ENCODE results near the gene SLC25A39.

SLC25A39 gene

DNA sequence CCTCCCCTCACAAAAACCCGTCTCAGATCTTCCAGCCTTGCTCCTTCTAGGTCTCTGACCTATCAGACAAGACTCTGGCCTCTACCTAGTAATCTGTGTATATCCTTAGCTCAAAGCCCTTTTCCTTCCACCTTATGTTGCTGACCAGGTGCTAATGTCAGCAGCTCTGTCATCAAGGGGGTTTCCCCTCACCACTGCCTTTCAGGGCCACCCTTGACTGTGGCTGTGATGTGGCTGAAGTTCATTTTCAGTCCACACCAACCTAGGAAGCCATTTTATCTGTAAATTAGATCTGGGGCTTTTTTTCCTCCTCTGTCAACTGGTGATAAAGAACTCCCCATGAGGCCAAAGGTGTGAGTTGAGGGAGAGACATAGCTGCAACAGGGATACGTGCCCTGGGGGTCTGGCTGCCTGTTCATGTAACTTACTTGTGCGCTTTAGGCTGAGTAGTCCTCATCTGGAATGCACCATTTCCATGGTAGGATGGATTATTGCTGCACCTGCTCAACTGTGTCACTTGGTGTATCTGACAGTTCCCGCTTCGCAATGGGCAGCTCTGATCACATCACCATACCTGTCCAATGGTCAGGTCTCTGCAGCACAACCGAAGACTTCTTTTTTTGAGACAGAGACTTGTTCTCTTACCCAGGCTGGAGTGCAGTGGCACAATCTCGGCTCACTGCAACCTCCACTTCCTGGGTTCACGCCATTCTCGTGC lies 31.0 kb downstream of the SLC25A39 start:
- Histone ChIP-seq H3K9me3 (ENCODE audit: control insufficient read depth, insufficient read depth, low read length) (no peaks in the 10 kb centered on the region), H3K4me1 (ENCODE audit: control insufficient read depth, insufficient read depth, low read length) (no peaks in the 10 kb centered on the region), H3K36me3 (ENCODE audit: control insufficient read depth, insufficient read depth, low read length) (no peaks in the 10 kb centered on the region), H3K4me3 (ENCODE audit: low read length) (no peak overlapping the region), H3K27me3 (ENCODE audit: control insufficient read depth, insufficient read depth, low read length) (no peaks in the 10 kb centered on the region), H3K27ac (ENCODE audit: low read length) (no peak overlapping the region)
- DNase-seq (ENCODE audit: low read depth, low spot score): no peak
- WGBS (ENCODE audit: insufficient coverage, insufficient read length): no CpG with 5 or more reads among the region's 9 CpGs

DNA sequence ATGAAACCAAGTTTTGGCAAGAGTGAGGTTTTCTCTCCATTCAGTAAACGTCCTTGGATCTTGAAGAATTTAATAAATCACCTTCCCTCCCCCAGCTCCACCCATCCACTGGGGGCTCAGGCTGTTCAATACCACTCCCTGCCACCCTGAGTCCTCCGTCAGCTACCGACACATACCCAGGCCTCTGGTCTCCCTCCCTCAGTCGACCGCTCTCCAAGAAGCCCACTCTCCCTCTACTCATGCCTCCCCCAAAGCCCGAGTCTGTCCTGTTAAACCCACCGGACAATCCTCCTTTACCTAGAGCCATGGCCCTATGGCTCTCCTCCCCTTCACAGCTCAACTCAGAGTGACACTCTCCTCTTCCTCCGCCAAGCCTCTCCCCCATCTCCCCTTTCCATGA lies 37.0 kb downstream of the SLC25A39 start:
- no CpG with 5 or more reads among the region's 8 CpGs for WGBS (ENCODE audit: insufficient coverage, insufficient read length)
- H3K9me3 ChIP-seq (ENCODE audit: control insufficient read depth, insufficient read depth, low read length): no peaks in the 10 kb centered on the region
- H3K4me3 ChIP-seq (ENCODE audit: low read length): no peak overlapping the region

DNA sequence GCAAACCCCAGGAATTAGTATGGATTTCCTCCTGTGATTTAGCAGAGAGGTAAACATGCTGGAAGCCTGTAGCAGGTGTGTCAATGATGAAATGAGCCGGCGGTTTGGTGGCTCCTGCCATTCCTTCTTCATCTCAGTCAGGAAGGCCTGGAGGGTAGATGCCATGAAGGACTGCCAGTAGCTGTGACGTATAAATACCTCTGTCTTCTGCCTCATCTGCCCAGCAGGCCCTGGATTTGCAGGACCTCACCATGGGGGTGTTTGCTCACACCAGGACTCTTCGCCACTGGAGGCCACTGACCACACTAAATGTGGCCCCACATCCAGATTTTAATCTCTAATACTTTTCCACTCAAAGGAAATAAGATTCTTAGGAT lies 40.6 kb downstream of the SLC25A39 start:
- no peaks in the 10 kb centered on the region for H3K9me3 ChIP-seq (ENCODE audit: control insufficient read depth, insufficient read depth, low read length)
- WGBS (ENCODE audit: insufficient coverage, insufficient read length): no CpG with 5 or more reads among the region's 4 CpGs
- H3K4me1 ChIP-seq (ENCODE audit: control insufficient read depth, insufficient read depth, low read length): peaks cover 7% of the 10 kb centered on the region
- no peak overlapping the region for H3K27ac ChIP-seq (ENCODE audit: low read length)
- no peak overlapping the region for H3K4me3 ChIP-seq (ENCODE audit: low read length)
- no peak for DNase-seq (ENCODE audit: low read depth, low spot score)
- no peaks in the 10 kb centered on the region for H3K36me3 ChIP-seq (ENCODE audit: control insufficient read depth, insufficient read depth, low read length)
- H3K27me3 ChIP-seq (ENCODE audit: control insufficient read depth, insufficient read depth, low read length): no peaks in the 10 kb centered on the region

More for the DNA sequence above, 37.0 kb downstream of the SLC25A39 start:
- Histone ChIP-seq H3K27me3 (ENCODE audit: control insufficient read depth, insufficient read depth, low read length) (no peaks in the 10 kb centered on the region), H3K36me3 (ENCODE audit: control insufficient read depth, insufficient read depth, low read length) (no peaks in the 10 kb centered on the region), H3K4me1 (ENCODE audit: control insufficient read depth, insufficient read depth, low read length) (no peaks in the 10 kb centered on the region), H3K27ac (ENCODE audit: low read length) (no peak overlapping the region)
- no peak for DNase-seq (ENCODE audit: low read depth, low spot score)

DNA sequence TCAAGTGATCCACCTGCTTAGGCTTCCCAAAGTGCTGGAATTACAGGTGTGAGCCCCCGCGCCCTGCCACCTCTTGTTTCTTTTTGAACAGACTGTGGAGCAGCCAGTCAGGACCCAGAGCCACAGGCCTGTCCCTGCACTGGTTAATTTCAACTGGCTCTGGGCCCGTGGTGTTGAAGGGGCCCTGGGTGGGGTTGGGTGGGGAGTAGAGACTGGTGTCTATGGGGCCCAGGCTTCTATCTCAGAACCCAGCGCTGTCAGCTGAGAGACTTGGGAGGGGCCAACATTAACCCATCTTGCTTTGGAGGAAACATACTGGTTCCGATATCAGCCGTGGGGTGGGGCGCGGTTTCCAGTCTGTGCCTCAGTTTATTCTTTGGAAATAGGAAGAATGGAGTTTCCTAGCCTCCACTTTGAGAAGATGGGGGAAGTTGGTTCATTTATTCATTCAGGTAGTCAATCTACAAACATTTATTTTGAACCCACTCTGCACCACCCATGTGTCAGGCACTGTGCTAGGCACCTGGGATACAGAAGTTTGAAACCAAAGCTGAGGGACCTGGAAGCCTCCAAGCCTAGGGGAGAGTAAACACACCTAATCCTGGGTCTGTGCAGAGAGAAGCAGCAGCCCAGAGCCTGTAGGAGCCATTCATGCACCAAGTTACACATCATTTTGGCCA lies 41.1 kb downstream of the SLC25A39 start:
- H3K27ac ChIP-seq (ENCODE audit: low read length): no peak overlapping the region
- no peaks in the 10 kb centered on the region for H3K9me3 ChIP-seq (ENCODE audit: control insufficient read depth, insufficient read depth, low read length)
- no peak overlapping the region for H3K4me3 ChIP-seq (ENCODE audit: low read length)
- WGBS (ENCODE audit: insufficient coverage, insufficient read length): no CpG with 5 or more reads among the region's 8 CpGs
- no peaks in the 10 kb centered on the region for H3K27me3 ChIP-seq (ENCODE audit: control insufficient read depth, insufficient read depth, low read length)
- H3K4me1 ChIP-seq (ENCODE audit: control insufficient read depth, insufficient read depth, low read length): peaks cover 7% of the 10 kb centered on the region
- DNase-seq (ENCODE audit: low read depth, low spot score): no peak
- no peaks in the 10 kb centered on the region for H3K36me3 ChIP-seq (ENCODE audit: control insufficient read depth, insufficient read depth, low read length)

DNA sequence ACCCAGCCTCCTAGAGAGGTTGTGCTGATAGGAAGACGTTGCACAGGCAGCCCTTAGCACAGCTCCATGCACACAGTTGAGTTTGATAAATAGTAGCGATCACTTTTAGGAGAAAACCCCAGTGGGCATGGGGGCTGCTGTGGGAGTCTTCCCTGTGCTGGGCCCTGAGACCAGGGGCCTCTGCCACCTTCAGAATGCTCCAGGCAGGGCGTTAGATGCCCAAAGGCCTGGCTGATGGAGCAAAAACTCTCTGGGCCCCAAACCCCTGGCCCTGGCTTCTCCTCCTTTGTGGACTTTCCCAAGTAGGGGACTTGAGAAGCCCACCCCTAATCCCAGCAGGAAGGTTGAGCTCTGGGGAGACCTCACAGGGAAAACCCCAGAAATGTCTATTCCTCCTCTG lies 42.4 kb downstream of the SLC25A39 start:
- no peaks in the 10 kb centered on the region for H3K36me3 ChIP-seq (ENCODE audit: control insufficient read depth, insufficient read depth, low read length)
- no peaks in the 10 kb centered on the region for H3K27me3 ChIP-seq (ENCODE audit: control insufficient read depth, insufficient read depth, low read length)
- H3K9me3 ChIP-seq (ENCODE audit: control insufficient read depth, insufficient read depth, low read length): no peaks in the 10 kb centered on the region
- no peak for DNase-seq (ENCODE audit: low read depth, low spot score)
- H3K27ac ChIP-seq (ENCODE audit: low read length): no peak overlapping the region
- peaks cover 7% of the 10 kb centered on the region for H3K4me1 ChIP-seq (ENCODE audit: control insufficient read depth, insufficient read depth, low read length)
- no peak overlapping the region for H3K4me3 ChIP-seq (ENCODE audit: low read length)
- WGBS (ENCODE audit: insufficient coverage, insufficient read length): no CpG with 5 or more reads among the region's 3 CpGs

DNA sequence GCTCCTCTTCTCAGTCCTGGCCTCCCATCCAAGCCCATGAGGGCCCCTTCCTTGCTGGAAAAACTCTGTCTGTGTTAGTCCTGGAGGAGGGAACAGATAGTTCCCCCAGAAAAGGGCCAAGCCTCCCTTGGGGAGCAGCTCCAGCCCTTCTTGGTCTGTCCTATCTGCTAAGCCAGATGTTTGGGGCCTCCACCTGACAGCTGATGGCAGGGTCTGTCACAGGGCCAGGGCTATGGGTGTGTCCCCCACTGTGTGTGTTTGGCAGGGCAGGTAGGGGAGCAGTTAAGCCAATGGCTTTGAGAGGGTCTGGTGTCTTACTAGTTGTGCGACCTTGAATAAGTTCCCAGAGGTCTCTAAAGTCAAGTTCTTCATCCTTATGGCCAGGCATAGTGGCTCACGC lies 43.1 kb downstream of the SLC25A39 start:
- Histone ChIP-seq H3K4me1 (ENCODE audit: control insufficient read depth, insufficient read depth, low read length) (peaks cover 7% of the 10 kb centered on the region), H3K27me3 (ENCODE audit: control insufficient read depth, insufficient read depth, low read length) (no peaks in the 10 kb centered on the region), H3K27ac (ENCODE audit: low read length) (no peak overlapping the region), H3K36me3 (ENCODE audit: control insufficient read depth, insufficient read depth, low read length) (no peaks in the 10 kb centered on the region), H3K4me3 (ENCODE audit: low read length) (no peak overlapping the region), H3K9me3 (ENCODE audit: control insufficient read depth, insufficient read depth, low read length) (no peaks in the 10 kb centered on the region)
- WGBS (ENCODE audit: insufficient coverage, insufficient read length): no CpG with 5 or more reads among the region's 2 CpGs
- DNase-seq (ENCODE audit: low read depth, low spot score): no peak

DNA sequence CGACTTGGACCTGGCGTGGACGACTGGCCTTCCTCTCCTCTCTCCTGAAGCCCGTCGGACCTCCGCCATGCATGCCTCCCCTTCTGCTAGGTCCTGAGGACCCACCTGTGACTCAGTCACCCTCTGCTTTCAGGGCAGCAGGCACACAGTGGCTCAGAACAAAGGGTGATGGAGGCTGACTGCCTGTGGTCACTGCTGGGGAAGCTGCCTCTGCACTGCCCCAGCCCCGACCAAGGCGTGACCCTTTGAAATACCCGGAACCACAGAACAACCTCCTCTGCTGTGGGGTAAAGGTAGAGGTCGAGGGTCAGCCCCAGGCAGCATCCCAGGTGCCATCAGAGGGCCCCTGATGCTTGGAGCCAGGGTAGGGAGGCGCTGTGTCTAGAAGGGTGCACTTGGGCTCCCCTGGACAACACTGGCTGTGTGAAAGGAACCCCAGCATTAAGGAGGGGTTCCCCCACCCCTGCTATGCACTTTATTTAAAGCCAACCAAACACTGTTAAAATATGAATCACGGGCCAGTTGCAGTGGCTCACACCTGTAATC lies 44.2 kb downstream of the SLC25A39 start:
- no peaks in the 10 kb centered on the region for H3K9me3 ChIP-seq (ENCODE audit: control insufficient read depth, insufficient read depth, low read length)
- WGBS (ENCODE audit: insufficient coverage, insufficient read length): no CpG with 5 or more reads among the region's 12 CpGs
- H3K27me3 ChIP-seq (ENCODE audit: control insufficient read depth, insufficient read depth, low read length): no peaks in the 10 kb centered on the region
- no peak overlapping the region for H3K4me3 ChIP-seq (ENCODE audit: low read length)
- peaks cover 7% of the 10 kb centered on the region for H3K4me1 ChIP-seq (ENCODE audit: control insufficient read depth, insufficient read depth, low read length)
- H3K36me3 ChIP-seq (ENCODE audit: control insufficient read depth, insufficient read depth, low read length): no peaks in the 10 kb centered on the region
- H3K27ac ChIP-seq (ENCODE audit: low read length): no peak overlapping the region
- DNase-seq (ENCODE audit: low read depth, low spot score): no peak

DNA sequence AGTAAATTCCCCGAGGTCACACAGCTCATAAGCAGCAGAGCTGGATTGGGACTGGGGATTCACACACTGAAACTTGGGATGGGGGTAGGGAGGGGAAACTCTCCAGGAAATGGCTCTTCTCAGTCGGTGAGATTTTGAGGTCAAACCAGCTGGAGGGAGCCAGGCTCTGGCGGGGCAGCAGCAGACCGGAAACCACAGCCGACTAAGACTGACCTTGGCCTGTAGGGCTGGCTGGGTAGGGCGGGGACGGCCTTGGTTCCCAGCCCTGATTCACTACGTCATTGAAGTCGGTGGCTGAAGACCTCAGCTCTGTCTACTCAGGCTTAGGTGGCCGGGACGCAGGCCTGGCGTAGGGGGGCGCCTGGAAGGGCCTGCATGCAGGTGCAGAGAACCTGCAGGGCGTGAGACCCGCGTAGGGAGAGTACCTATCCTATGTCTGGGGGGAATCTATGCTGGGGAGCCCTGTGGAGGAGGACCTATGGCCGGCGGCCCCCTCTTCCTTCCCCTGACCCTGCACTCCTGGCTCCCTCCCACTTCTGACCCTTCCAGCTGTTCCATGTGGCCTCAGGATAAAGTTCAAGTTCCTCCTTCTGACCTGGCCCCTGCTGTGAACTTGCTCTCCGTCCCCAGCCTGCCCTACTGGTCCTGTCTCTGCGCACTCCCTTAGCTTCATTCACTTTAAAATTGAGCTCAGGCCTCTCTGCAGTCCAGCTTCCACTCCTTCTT lies 44.8 kb downstream of the SLC25A39 start:
- no peak overlapping the region for H3K4me3 ChIP-seq (ENCODE audit: low read length)
- peaks cover 7% of the 10 kb centered on the region for H3K4me1 ChIP-seq (ENCODE audit: control insufficient read depth, insufficient read depth, low read length)
- H3K27me3 ChIP-seq (ENCODE audit: control insufficient read depth, insufficient read depth, low read length): no peaks in the 10 kb centered on the region
- no peaks in the 10 kb centered on the region for H3K9me3 ChIP-seq (ENCODE audit: control insufficient read depth, insufficient read depth, low read length)
- peak; percentile 68 for DNase-seq (ENCODE audit: low read depth, low spot score)
- no peaks in the 10 kb centered on the region for H3K36me3 ChIP-seq (ENCODE audit: control insufficient read depth, insufficient read depth, low read length)
- no peak overlapping the region for H3K27ac ChIP-seq (ENCODE audit: low read length)
- WGBS (ENCODE audit: insufficient coverage, insufficient read length): no CpG with 5 or more reads among the region's 20 CpGs

DNA sequence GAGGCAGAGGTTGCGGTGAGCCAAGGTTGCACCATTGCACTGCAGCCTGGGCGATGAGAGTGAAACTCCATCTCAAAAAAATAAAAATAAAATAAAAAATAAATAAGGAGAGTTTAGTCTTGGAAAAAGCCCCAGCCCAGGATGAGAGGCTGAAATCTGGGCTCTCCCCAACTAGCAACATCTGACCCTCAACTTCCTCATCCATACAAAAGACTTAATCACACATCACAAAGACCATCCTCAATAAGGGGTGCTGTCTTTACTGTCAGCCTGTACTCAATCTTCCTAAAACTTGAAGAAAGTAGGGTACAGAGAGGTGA lies 45.3 kb downstream of the SLC25A39 start:
- DNase-seq (ENCODE audit: low read depth, low spot score): no peak
- no CpG with 5 or more reads among the region's 2 CpGs for WGBS (ENCODE audit: insufficient coverage, insufficient read length)
- Histone ChIP-seq H3K27ac (ENCODE audit: low read length) (no peak overlapping the region), H3K36me3 (ENCODE audit: control insufficient read depth, insufficient read depth, low read length) (no peaks in the 10 kb centered on the region), H3K9me3 (ENCODE audit: control insufficient read depth, insufficient read depth, low read length) (no peaks in the 10 kb centered on the region), H3K4me1 (ENCODE audit: control insufficient read depth, insufficient read depth, low read length) (peaks cover 7% of the 10 kb centered on the region), H3K27me3 (ENCODE audit: control insufficient read depth, insufficient read depth, low read length) (no peaks in the 10 kb centered on the region), H3K4me3 (ENCODE audit: low read length) (no peak overlapping the region)

DNA sequence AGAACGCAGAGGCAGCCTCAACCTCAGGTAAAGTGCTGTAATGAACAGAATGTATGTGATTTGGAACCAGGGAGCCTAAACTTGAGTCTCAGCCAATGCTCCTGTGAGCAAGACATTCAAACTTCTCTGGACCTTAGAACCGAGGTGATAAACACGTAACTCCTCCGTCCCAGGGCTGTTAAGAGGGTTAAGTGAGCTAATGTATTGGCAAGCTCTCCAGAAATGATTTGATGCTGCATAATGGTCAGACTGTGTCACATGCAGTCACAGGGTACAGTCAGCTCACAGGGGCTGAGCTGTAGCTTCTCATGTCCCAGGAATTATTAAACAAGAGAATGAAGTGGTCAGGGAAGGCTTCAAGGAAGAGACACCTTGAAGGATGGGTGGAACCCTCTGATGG lies 46.6 kb downstream of the SLC25A39 start:
- WGBS (ENCODE audit: insufficient coverage, insufficient read length): no CpG with 5 or more reads among the region's 4 CpGs
- no peaks in the 10 kb centered on the region for H3K36me3 ChIP-seq (ENCODE audit: control insufficient read depth, insufficient read depth, low read length)

More for the DNA sequence above, 46.6 kb downstream of the SLC25A39 start:
- DNase-seq (ENCODE audit: low read depth, low spot score): no peak
- H3K4me3 ChIP-seq (ENCODE audit: low read length): no peak overlapping the region
- no peaks in the 10 kb centered on the region for H3K27me3 ChIP-seq (ENCODE audit: control insufficient read depth, insufficient read depth, low read length)
- no peak overlapping the region for H3K27ac ChIP-seq (ENCODE audit: low read length)
- peaks cover 9% of the 10 kb centered on the region for H3K4me1 ChIP-seq (ENCODE audit: control insufficient read depth, insufficient read depth, low read length)
- no peaks in the 10 kb centered on the region for H3K9me3 ChIP-seq (ENCODE audit: control insufficient read depth, insufficient read depth, low read length)
